Neural progenitor cell (in vitro differentiated cells): Measurements from ENCODE around the gene PRKCA.

ENCODE experiments used
- CTCF ChIP-seq: fragments of 200-600 bp; sonication (generic); IDR thresholded peaks from 2 replicates; pipeline ENCODE4 v1.5.1; 2017; ENCODE audit warnings: antibody characterized with exemption, mild to moderate bottlenecking
- EZH2 ChIP-seq: fragments of 200-600 bp; sonication (generic); IDR thresholded peaks from 2 replicates; pipeline ENCODE4 v1.6.1; 2017; ENCODE audit warnings: antibody characterized with exemption, mild to moderate bottlenecking, moderate library complexity
- EZH2phosphoT487 ChIP-seq: fragments of 200-600 bp; sonication (generic); IDR thresholded peaks from 2 replicates; pipeline ENCODE4 v1.6.1; 2017; ENCODE audit warnings: antibody characterized with exemption

GRCh38 chr17:66751771-66752170, 449.4 kb downstream of the PRKCA start:
- TF ChIP-seq CTCF (no peak), EZH2phosphoT487 (no peak), EZH2 (no peak)
